Activated CD4-positive, alpha-beta T cell treated with anti-CD3 and anti-CD28 coated beads, Interleukin-2, amount 50 U/mL, for 48 hours (primary cell): ENCODE results near the gene ANKRA2.
"Not testable (repeated sequence)": the region's sequence is repeated elsewhere in the genome, so short reads cannot be mapped to it uniquely, and the experiment has no call there.

Experiments
- DNase-seq, 2 experiments: peaks; one replicate each; pipeline ENCODE4 v3.0.0-alpha.2; 2020

ANKRA2 gene

DNA sequence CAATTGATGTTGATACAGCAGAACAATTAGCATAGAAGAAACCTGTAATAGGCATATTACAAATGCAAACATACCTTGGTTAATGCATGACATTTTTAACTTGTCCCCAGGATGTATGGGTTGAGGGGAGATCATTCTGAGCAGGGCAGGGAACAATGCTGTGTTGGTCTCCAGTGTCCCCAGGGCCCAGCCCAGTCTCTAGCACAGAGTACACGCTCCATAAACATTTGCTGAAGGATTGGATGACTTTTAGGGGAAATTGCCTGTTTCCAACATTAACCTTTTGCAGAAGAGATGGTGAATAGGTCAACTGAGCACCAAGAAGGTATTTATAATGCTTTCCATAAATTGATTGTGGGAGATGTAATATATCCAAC, 20.0 kb downstream of the ANKRA2 start:
- no peak for DNase-seq

GRCh38 chr5:73544429-73545402, 20.7 kb downstream of the ANKRA2 start:
- DNase-seq: no peak

- DNase-seq: no peak
Measured at GRCh38 chr5:73542020-73542419, 23.4 kb downstream of the ANKRA2 start.

- DNase-seq: no peak
Measured at GRCh38 chr5:73540192-73540591, 25.2 kb downstream of the ANKRA2 start.

DNA sequence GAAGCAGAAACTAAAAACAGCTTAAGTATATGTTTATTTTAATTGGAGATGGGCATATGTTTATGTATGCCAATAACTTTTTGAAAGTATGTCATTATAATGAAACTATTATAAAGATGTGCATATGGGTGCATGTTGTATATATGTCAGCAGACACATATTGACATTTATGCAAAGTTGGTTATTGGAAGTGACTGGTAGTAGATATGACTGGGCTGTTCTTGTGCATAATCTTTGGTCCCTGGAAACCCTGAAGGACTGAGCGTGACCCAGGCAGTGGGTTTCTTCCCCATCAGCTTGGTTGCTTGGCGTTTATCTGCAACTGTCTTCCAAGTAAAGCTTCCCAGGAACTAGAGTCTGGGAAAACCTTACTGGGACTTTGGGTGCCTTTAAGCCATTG, 25.7 kb downstream of the ANKRA2 start:
- DNase-seq: no peak

GRCh38 chr5:73534971-73535370, 30.5 kb downstream of the ANKRA2 start:
- DNase-seq: no peak

DNA sequence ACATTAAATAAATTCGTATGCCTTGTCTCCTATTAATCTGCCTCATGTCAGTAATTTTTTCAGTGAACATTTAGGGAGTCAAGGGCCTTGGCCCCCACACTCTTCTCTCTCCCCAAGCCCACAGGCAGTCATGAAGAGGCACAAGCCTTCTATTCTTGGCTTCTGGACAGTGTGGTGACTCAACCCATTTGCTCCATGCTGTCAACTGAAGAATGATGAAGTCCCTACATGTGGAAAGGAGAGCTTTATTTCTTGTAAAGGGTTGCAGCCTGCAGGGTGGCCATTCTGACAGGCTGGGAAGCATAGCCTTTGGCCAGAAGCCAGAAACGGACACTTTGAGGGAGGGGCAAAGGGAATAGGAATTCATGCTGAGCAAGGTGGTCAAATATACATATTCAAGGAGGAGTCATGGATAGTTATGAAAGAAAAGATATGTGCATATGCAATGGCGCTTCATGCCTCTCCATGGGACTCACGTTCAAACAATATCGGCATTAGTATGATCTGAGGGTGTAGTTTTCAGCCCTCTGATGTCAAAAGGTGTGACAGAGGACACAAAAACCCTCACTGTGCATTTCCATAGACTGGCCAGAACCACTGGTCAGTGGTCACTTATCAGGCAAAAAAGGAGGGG, 31.3 kb downstream of the ANKRA2 start:
- DNase-seq: no peak

DNA sequence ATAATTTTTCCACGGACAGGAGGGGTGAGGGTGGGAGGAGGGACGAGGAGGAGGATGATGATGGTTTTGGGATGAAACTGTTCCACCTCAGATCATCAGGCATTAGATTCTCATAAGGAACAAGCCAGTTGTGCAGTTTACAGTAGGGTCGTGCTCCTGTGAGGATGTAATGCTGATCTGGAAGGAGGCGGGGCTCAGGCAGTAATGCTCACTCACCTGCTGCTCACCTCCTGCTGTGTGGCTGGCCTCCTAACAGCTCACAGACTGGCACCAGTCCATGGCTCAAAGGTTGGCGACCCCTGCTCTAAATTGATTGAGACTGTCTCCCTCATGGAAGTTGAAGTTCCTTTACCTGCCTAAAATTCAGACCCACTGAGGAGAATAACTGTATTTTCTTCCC, 33.2 kb downstream of the ANKRA2 start:
- no peak for DNase-seq

GRCh38 chr5:73531356-73531755, 34.1 kb downstream of the ANKRA2 start:
- no peak for DNase-seq

GRCh38 chr5:73529081-73529480, 36.4 kb downstream of the ANKRA2 start:
- DNase-seq: no peak

GRCh38 chr5:73528248-73528647, 37.2 kb downstream of the ANKRA2 start:
- DNase-seq: no peak

- DNase-seq: no peak
Measured at GRCh38 chr5:73525606-73526203, 39.7 kb downstream of the ANKRA2 start.

DNA sequence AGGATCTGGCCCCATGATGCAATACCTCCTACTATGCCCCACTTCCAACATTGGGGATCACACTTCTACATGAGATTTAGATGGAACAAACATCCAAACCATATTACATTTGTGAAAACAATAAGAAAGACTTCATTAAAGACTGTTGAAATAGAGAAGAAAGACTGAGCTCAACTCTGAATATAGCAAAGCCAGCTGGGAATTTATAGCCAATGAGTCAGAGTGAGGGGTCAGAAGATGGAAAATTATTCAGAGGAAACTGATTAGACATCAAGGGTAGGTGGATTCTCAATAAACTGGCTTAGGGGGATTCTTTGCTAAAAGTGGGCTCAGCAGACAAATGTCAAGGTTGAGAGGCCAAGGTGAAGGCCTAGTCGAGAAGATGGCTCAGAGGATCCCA, 41.6 kb downstream of the ANKRA2 start:
- no peak for DNase-seq

- no peak for DNase-seq
Measured at GRCh38 chr5:73522989-73523388, 42.5 kb downstream of the ANKRA2 start.

DNA sequence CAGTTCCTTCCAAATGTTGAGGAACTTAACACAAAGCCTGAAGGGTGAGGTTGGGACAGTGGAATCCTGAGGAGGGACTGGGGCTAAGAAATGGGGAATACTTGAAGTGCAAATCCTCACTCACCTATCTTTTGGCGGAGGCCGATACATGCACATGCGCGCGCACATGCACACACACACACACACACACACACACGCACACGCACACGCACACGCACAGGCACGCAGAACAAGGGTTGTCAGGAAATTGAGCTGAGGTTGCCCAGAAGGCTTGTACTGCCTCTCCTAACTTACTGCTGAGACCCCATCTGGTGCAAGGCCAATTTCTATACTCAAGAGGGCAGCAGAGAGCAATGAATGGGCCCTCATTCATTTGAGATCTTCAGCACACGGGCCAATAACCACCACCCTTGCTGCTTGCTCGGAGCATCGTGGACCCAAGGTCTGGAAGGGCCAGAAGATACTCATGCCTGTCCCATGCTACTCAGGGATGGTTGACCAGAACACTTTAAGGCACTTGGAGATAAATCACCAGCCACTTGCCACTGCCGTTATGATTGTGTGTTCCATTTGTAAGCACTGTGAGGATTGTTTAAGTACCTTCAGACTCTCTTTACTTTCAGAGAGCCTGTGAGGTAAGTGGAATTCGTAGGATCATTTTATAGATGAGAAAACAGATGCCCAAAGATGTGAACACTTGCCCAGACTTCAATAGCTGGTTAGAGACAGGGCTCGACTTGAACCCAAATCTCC, 45.7 kb downstream of the ANKRA2 start:
- DNase-seq: peak; percentile 54 to 73

- no peak for DNase-seq
Measured at GRCh38 chr5:73515232-73515631, 50.2 kb downstream of the ANKRA2 start.

DNA sequence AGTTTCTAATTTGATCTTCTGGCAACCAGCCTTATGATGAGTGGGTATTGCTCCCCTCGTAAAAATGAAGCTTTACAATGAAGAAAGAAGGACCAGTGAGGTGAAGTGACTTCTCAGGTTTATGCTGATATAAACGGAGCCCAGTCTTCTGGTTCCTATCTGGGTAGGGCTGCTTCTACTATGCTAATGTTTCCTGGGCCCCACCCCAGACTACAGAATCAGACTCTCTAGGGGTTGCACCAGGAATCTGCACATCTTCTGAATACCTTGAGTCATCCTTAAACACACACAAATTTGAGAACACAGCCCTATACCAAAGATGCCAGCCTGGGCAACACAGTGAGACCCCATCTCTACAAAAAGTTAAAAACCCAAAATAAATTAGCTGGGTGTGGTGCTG, 51.0 kb downstream of the ANKRA2 start:
- DNase-seq: no peak

GRCh38 chr5:73513996-73514395, 51.4 kb downstream of the ANKRA2 start:
- DNase-seq: no peak

GRCh38 chr5:73508521-73508920, 56.9 kb downstream of the ANKRA2 start:
- DNase-seq: not testable (repeated sequence)

- DNase-seq: no peak
Measured at GRCh38 chr5:73507062-73507461, 58.4 kb downstream of the ANKRA2 start.

GRCh38 chr5:73506459-73506955, 58.9 kb downstream of the ANKRA2 start:
- no peak for DNase-seq
